H9 (cell line): ENCODE measurements around the gene SLC1A7. TPM values are rescaled to one million over a fixed set of nuclear protein-coding genes. Genes with fewer than 3 reads are reported as not detected.

ENCODE experiments used
- DNase-seq: peaks from one replicate; pipeline ENCODE4 v3.0.0-alpha.2; 2017
- H2AFZ ChIP-seq: one replicate; pipeline ENCODE4 v1.6.1; 2013; ENCODE audit warnings: mild to moderate bottlenecking, low read length, control low read depth, moderate library complexity
- H2AK5ac ChIP-seq: 2 replicates; pipeline ENCODE4 v1.6.1; 2013; ENCODE audit warnings: low read length, control low read depth, mixed read lengths; ENCODE audit not compliant: insufficient read length
- H2BK120ac ChIP-seq: one replicate; pipeline ENCODE4 v1.6.1; 2013; ENCODE audit warnings: low read depth, mild to moderate bottlenecking, low read length, control low read depth, inconsistent platforms; ENCODE audit not compliant: poor library complexity, severe bottlenecking
- H2BK12ac ChIP-seq: 2 replicates; pipeline ENCODE4 v1.6.1; 2013; ENCODE audit warnings: low read length, control low read depth, mixed read lengths, low read depth; ENCODE audit not compliant: insufficient read length
- H2BK15ac ChIP-seq: 2 replicates; pipeline ENCODE4 v1.6.1; 2013; ENCODE audit warnings: low read depth, low read length, control low read depth
- H2BK20ac ChIP-seq: one replicate; pipeline ENCODE4 v1.6.1; 2013; ENCODE audit warnings: low read depth, mild to moderate bottlenecking, low read length, control low read depth, inconsistent platforms; ENCODE audit not compliant: poor library complexity, severe bottlenecking
- H2BK5ac ChIP-seq: 2 replicates; pipeline ENCODE4 v1.6.1; 2013; ENCODE audit warnings: low read length, control low read depth, mixed read lengths; ENCODE audit not compliant: insufficient read length
- H3K14ac ChIP-seq: 2 replicates; pipeline ENCODE4 v1.6.1; 2013; ENCODE audit warnings: low read length, control low read depth; ENCODE audit not compliant: insufficient read depth
- H3K18ac ChIP-seq: 2 replicates; pipeline ENCODE4 v1.6.1; 2013; ENCODE audit warnings: low read depth, mild to moderate bottlenecking, mixed read lengths, low read length, control low read depth; ENCODE audit not compliant: insufficient read length
- H3K23ac ChIP-seq: 2 replicates; pipeline ENCODE4 v1.6.1; 2013; ENCODE audit warnings: low read length, control low read depth, mixed read lengths, low read depth; ENCODE audit not compliant: insufficient read length
- H3K23me2 ChIP-seq: 2 replicates; pipeline ENCODE4 v1.6.1; 2013; ENCODE audit warnings: low read depth, mild to moderate bottlenecking, mixed read lengths, low read length, control low read depth; ENCODE audit not compliant: insufficient read length, poor library complexity, severe bottlenecking
- H3K27ac ChIP-seq: 2 replicates; pipeline ENCODE4 v1.5.1; 2013; ENCODE audit warnings: low read length, control low read depth, mixed read lengths, low read depth; ENCODE audit not compliant: insufficient read length
- H3K27me3 ChIP-seq: 2 replicates; pipeline ENCODE4 v1.6.1; 2013; ENCODE audit warnings: low read length, control low read depth, inconsistent platforms; ENCODE audit not compliant: insufficient read depth
- H3K4ac ChIP-seq: 2 replicates; pipeline ENCODE4 v1.6.1; 2013; ENCODE audit warnings: low read depth, mild to moderate bottlenecking, control low read depth, inconsistent platforms, low read length, moderate library complexity
- H3K4me1 ChIP-seq: 2 replicates; pipeline ENCODE4 v1.6.1; 2013; ENCODE audit warnings: low read length, control low read depth, inconsistent platforms; ENCODE audit not compliant: insufficient read depth
- H3K4me2 ChIP-seq: 2 replicates; pipeline ENCODE4 v1.6.1; 2013; ENCODE audit warnings: low read length, control low read depth, mixed read lengths; ENCODE audit not compliant: insufficient read length, insufficient read depth
- H3K56ac ChIP-seq: 2 replicates; pipeline ENCODE4 v1.6.1; 2013; ENCODE audit warnings: low read depth, mild to moderate bottlenecking, mixed read lengths, low read length, control low read depth; ENCODE audit not compliant: insufficient read length
- H3K79me1 ChIP-seq: 2 replicates; pipeline ENCODE4 v1.6.1; 2013; ENCODE audit warnings: low read depth, mild to moderate bottlenecking, moderate library complexity, low read length, control low read depth, inconsistent platforms; ENCODE audit not compliant: insufficient read depth, poor library complexity, severe bottlenecking
- H3K79me2 ChIP-seq: 2 replicates; pipeline ENCODE4 v1.6.1; 2013; ENCODE audit warnings: low read length, control low read depth, inconsistent platforms; ENCODE audit not compliant: insufficient read depth
- H3K9ac ChIP-seq: 2 replicates; pipeline ENCODE4 v1.6.1; 2013; ENCODE audit warnings: low read length, control low read depth, mixed read lengths; ENCODE audit not compliant: insufficient read length; ENCODE audit errors: extremely low read depth
- H3K9me3 ChIP-seq: one replicate; pipeline ENCODE4 v1.6.1; 2013; ENCODE audit warnings: low read depth, low read length, inconsistent platforms; ENCODE audit not compliant: control insufficient read depth
- H3T11ph ChIP-seq: one replicate; pipeline ENCODE4 v1.6.1; 2013; ENCODE audit warnings: mild to moderate bottlenecking, low read length, control low read depth, inconsistent platforms
- H4K20me1 ChIP-seq: one replicate; pipeline ENCODE4 v1.6.1; 2013; ENCODE audit not compliant: control insufficient read depth, insufficient read length, insufficient read depth
- H4K5ac ChIP-seq: 2 replicates; pipeline ENCODE4 v1.6.1; 2013; ENCODE audit warnings: low read depth, mild to moderate bottlenecking, mixed read lengths, low read length, control low read depth; ENCODE audit not compliant: insufficient read length
- H4K8ac ChIP-seq: replicated peaks from 2 replicates; pipeline ENCODE4 v1.6.1; 2013; ENCODE audit warnings: low read length, control low read depth, mixed read lengths, low read depth; ENCODE audit not compliant: insufficient read length
- H4K91ac ChIP-seq: 2 replicates; pipeline ENCODE4 v1.6.1; 2013; ENCODE audit warnings: low read depth, mild to moderate bottlenecking, moderate library complexity, mixed read lengths, low read length, control low read depth; ENCODE audit not compliant: insufficient read length
- H3K27ac Mint-ChIP-seq, 3 experiments: 2 replicates in 2 of 3; 3 replicates in 1 of 3; pipeline ENCODE4 v1.8.0; 2020 to 2021; ENCODE audit warnings: mixed read lengths in 3 of 3, mild to moderate bottlenecking in 1 of 3, moderate library complexity in 1 of 3
- H3K27me3 Mint-ChIP-seq: 2 replicates; pipeline ENCODE4 v1.8.0; 2021; ENCODE audit warnings: low read depth, mild to moderate bottlenecking, moderate library complexity, mixed read lengths
- H3K36me3 Mint-ChIP-seq, 3 experiments: 2 replicates in 2 of 3; 3 replicates in 1 of 3; pipeline ENCODE4 v1.8.0; 2020 to 2021; ENCODE audit warnings: low read depth in 3 of 3, mixed read lengths in 3 of 3; ENCODE audit not compliant: insufficient read depth in 1 of 3
- H3K4me1 Mint-ChIP-seq, 2 experiments: 2 replicates each; pipeline ENCODE4 v1.8.0; 2020; ENCODE audit warnings: mixed read lengths in 2 of 2
- H3K4me3 Mint-ChIP-seq, 2 experiments: 2 replicates in 1 of 2; 3 replicates in 1 of 2; pipeline ENCODE4 v1.8.0; 2020 to 2021; ENCODE audit warnings: mild to moderate bottlenecking in 2 of 2, mixed read lengths in 2 of 2, moderate library complexity in 1 of 2
- H3K9me3 Mint-ChIP-seq, 2 experiments: 2 replicates in 1 of 2; 3 replicates in 1 of 2; pipeline ENCODE4 v1.8.0; 2020; ENCODE audit warnings: mild to moderate bottlenecking in 2 of 2, mixed read lengths in 2 of 2, moderate library complexity in 1 of 2
- WGBS: extraction: QIAGEN DNeasy Blood & Tissue Kit; methylation state at CpG from one replicate; pipeline ENCODE4 v1.1.7; 2013; ENCODE audit warnings: missing lambda C conversion rate, low lambda C conversion rate, mixed read lengths; ENCODE audit not compliant: insufficient read length; ENCODE audit errors: extremely low coverage; 5-methylcytosine and 5-hydroxymethylcytosine counted together
- total RNA-seq: library from RNA; stranded (reverse); gene quantifications from 2 replicates; pipeline ENCODE4 v1.2.1, GENCODE V29; 2021
- TF ChIP-seq, protein P1 (sequence below): fragments of 200-600 bp; sonication (generic); conservative IDR thresholded peaks from 3 replicates; pipeline ENCODE4 v1.8.0; 2021; ENCODE audit warnings: antibody characterized with exemption, mild to moderate bottlenecking

Gene SLC1A7
- total RNA-seq, 1 experiment from 2014 or later: not detected

DNA sequence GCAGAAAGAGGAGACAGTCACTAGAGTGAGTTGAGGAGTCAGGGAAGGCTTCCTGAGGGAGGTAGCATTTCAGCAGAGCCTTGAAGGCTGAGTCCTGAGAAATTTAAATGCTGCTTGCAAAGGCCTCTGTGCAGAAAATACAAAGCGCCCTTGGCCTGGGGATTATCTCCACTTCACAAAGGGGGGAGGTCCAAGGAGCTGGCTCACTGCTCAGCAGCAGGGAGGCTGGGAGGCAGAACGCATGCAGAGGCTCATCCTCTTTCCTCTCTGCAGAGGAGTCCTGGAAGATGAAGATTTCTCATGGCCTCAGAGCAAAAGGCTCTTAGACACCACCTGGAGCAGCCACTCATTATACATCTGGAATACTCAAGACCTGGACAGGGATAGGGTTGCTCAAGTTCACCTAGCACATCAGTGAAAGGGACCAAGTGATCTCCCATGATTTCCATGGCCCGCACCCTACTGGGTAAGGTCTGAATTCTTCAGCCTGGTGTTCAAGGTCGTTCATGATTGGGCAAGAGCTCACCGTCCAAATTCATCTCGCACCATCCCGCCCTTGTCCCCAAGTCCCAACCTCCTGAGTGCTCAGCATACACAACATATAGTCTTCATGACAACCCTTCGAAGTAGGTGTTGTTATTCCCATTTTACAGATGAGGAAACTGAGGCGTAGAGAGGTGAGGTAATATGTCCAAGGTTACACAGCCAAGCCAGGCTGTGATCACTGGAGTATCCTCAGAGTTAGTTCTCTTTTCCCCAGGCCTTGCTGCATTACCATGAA is 9.0 kb downstream of the SLC1A7 start:
- Histone ChIP-seq H2BK5ac (no peak overlapping the region), H3K79me2 (no peaks in the 10 kb centered on the region), H4K20me1 (no peaks in the 10 kb centered on the region), H3K56ac (no peak overlapping the region), H3K4me1 (no peaks in the 10 kb centered on the region), H2AFZ (no peak overlapping the region), H3K18ac (no peak overlapping the region), H3K23me2 (no peaks in the 10 kb centered on the region), H3K4ac (no peak overlapping the region), H3K14ac (no peak overlapping the region), H3K23ac (no peak overlapping the region), H4K8ac (no peak overlapping the region), H3K9ac (no peak overlapping the region), H3K79me1 (no peaks in the 10 kb centered on the region), H4K91ac (no peak overlapping the region), H3K9me3 (peaks cover 5% of the 10 kb centered on the region), H2BK12ac (no peak overlapping the region), H2BK120ac (no peak overlapping the region), H2AK5ac (no peak overlapping the region), H2BK20ac (no peak overlapping the region), H3K27ac (no peak overlapping the region), H3K27me3 (no peaks in the 10 kb centered on the region), H3K4me2 (no peak overlapping the region), H2BK15ac (no peak overlapping the region), H3T11ph (no peak overlapping the region), H4K5ac (no peak overlapping the region)
- no CpG with 5 or more reads among the region's 9 CpGs for WGBS
- Mint-ChIP-seq H3K9me3 (peaks cover 14 to 17% of the 10 kb centered on the region in 2 experiments), H3K4me3 (no peak overlapping the region), H3K36me3 (peaks cover 4 to 13% (median 5%) of the 10 kb centered on the region in 3 experiments; a peak in 6 of 7 replicates), H3K4me1 (peaks cover 5 to 19% of the 10 kb centered on the region in 2 experiments), H3K27ac (no peak overlapping the region; a peak in 2 of 7 replicates), H3K27me3 (peaks cover 24% of the 10 kb centered on the region)
- DNase-seq: no peak
- TF ChIP-seq, protein P1, sequence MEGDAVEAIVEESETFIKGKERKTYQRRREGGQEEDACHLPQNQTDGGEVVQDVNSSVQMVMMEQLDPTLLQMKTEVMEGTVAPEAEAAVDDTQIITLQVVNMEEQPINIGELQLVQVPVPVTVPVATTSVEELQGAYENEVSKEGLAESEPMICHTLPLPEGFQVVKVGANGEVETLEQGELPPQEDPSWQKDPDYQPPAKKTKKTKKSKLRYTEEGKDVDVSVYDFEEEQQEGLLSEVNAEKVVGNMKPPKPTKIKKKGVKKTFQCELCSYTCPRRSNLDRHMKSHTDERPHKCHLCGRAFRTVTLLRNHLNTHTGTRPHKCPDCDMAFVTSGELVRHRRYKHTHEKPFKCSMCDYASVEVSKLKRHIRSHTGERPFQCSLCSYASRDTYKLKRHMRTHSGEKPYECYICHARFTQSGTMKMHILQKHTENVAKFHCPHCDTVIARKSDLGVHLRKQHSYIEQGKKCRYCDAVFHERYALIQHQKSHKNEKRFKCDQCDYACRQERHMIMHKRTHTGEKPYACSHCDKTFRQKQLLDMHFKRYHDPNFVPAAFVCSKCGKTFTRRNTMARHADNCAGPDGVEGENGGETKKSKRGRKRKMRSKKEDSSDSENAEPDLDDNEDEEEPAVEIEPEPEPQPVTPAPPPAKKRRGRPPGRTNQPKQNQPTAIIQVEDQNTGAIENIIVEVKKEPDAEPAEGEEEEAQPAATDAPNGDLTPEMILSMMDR: no peak
